Neural progenitor cell (in vitro differentiated cells): ENCODE data around the gene SND1. TPM values are rescaled to one million over a fixed set of nuclear protein-coding genes. Genes with fewer than 3 reads are reported as not detected.

Source experiments
- DNase-seq: peaks from one replicate; pipeline ENCODE4 v3.0.0-alpha.2; 2016; ENCODE audit warnings: low spot score
- H2AFZ ChIP-seq: fragments of 200-600 bp; sonication (generic); replicated peaks from 2 replicates; pipeline ENCODE4 v1.6.1; 2016; ENCODE audit warnings: antibody characterized with exemption
- H3F3A ChIP-seq: fragments of 200-600 bp; sonication (generic); 2 replicates; pipeline ENCODE4 v1.6.1; 2016; ENCODE audit warnings: antibody characterized with exemption, low read depth
- H3K27ac ChIP-seq: fragments of 200-600 bp; sonication (generic); 2 replicates; pipeline ENCODE4 v1.5.1; 2016; ENCODE audit warnings: mild to moderate bottlenecking
- H3K27me3 ChIP-seq: fragments of 200-600 bp; sonication (generic); 2 replicates; pipeline ENCODE4 v1.6.1; 2016; ENCODE audit warnings: mild to moderate bottlenecking, moderate library complexity
- H3K36me3 ChIP-seq: fragments of 200-600 bp; sonication (generic); 2 replicates; pipeline ENCODE4 v1.5.1; 2016
- H3K4me1 ChIP-seq: fragments of 200-600 bp; sonication (generic); 2 replicates; pipeline ENCODE4 v1.6.1; 2016; ENCODE audit warnings: mixed run types
- H3K4me2 ChIP-seq: fragments of 200-600 bp; sonication (generic); 2 replicates; pipeline ENCODE4 v1.6.1; 2016
- H3K4me3 ChIP-seq: fragments of 200-600 bp; sonication (generic); 2 replicates; pipeline ENCODE4 v1.5.1; 2016
- H3K79me2 ChIP-seq: fragments of 200-600 bp; sonication (generic); 2 replicates; pipeline ENCODE4 v1.6.1; 2016; ENCODE audit warnings: low read depth
- H3K9ac ChIP-seq: fragments of 200-600 bp; sonication (generic); 2 replicates; pipeline ENCODE4 v1.6.1; 2016
- H3K9me3 ChIP-seq: fragments of 200-600 bp; sonication (generic); 2 replicates; pipeline ENCODE4 v1.5.1; 2016; ENCODE audit warnings: low read depth
- H4K20me1 ChIP-seq: fragments of 200-600 bp; sonication (generic); 2 replicates; pipeline ENCODE4 v1.6.1; 2016; ENCODE audit warnings: low read depth
- H3K27ac Mint-ChIP-seq: 3 replicates; pipeline ENCODE4 v1.8.0; 2021; ENCODE audit warnings: mixed read lengths
- H3K27me3 Mint-ChIP-seq: 2 replicates; pipeline ENCODE4 v1.8.0; 2022; ENCODE audit warnings: low read depth, mild to moderate bottlenecking, inconsistent platforms, moderate library complexity, mixed read lengths; ENCODE audit not compliant: insufficient read depth
- H3K36me3 Mint-ChIP-seq: 3 replicates; pipeline ENCODE4 v1.8.0; 2021; ENCODE audit warnings: mixed read lengths
- H3K4me1 Mint-ChIP-seq: 3 replicates; pipeline ENCODE4 v1.8.0; 2021; ENCODE audit warnings: mixed read lengths
- H3K4me3 Mint-ChIP-seq: 3 replicates; pipeline ENCODE4 v1.8.0; 2021; ENCODE audit warnings: mild to moderate bottlenecking, moderate library complexity, mixed read lengths
- H3K9me3 Mint-ChIP-seq: 3 replicates; pipeline ENCODE4 v1.8.0; 2020; ENCODE audit warnings: mixed read lengths
- EZH2 ChIP-seq: fragments of 200-600 bp; sonication (generic); IDR thresholded peaks from 2 replicates; pipeline ENCODE4 v1.6.1; 2017; ENCODE audit warnings: antibody characterized with exemption, mild to moderate bottlenecking, moderate library complexity
- EZH2phosphoT487 ChIP-seq: fragments of 200-600 bp; sonication (generic); IDR thresholded peaks from 2 replicates; pipeline ENCODE4 v1.6.1; 2017; ENCODE audit warnings: antibody characterized with exemption
- total RNA-seq: library from RNA; depleted of rRNA; stranded (reverse); fragments of >200 nt; gene quantifications from 2 replicates; pipeline ENCODE4 v1.2.3, GENCODE V29; 2015; ENCODE audit warnings: low replicate concordance
- TF ChIP-seq, protein P1 (sequence below): fragments of 200-600 bp; sonication (generic); IDR thresholded peaks from 2 replicates; pipeline ENCODE4 v1.5.1; 2017; ENCODE audit warnings: antibody characterized with exemption, mild to moderate bottlenecking

Gene SND1
- total RNA-seq, 1 donor from 2014 or later, result 154 TPM

DNA sequence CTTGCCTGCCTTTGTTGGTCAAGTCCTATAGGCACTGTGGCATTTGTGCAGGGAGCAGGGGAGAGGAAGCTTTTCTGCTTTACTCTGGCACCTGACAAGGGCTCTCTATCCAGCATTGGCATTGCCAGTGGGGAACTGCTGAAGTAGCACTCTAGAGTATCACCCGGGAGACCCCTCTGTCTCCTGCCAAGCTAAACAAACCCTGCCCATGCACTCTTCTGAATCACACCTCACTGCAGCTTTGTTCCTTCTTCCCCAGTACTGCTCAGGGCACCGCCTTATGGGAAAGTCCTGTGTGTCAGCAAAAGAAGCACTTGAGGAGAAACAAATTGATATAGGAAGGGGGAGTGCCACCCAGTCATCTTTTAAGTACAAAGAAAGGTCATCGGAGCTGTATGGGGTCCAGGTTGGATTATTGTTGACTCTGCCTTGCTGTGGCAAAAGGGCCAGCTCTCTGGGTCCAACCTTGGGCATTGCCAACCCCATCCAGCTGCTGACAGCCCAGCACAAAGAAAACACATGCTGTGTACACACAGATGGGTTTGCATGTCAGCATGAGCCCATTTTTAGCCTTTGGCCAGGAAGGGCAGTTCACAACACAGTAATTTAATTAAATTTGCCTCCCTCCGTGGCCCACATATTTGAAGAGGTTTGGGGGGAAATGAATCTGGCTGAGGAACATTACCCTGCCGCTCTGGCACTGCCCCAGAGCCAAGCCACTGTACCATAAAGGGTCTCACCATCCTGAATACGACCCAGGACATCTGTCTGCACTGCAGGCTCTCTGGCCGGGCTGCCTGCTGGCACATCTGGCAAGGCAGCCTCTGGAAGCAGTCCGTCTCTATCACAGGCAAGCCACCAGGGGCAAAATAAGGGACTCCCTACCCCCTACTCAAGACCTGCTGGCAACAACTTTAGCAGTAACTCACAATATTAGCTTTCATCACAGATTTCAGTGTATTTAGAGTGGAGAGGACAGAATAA is 366.2 kb downstream of the SND1 start:
- no peak for DNase-seq
- H3K4me3 Mint-ChIP-seq, result no peak overlapping the region
- Histone ChIP-seq H3K27ac (peak overlapping the region; percentile 72), H3K4me2 (peak overlapping the region; percentile 72), H3F3A (peaks cover 38% of the 10 kb centered on the region), H3K36me3 (no peaks in the 10 kb centered on the region), H3K27me3 (no peaks in the 10 kb centered on the region), H3K9ac (no peak overlapping the region), H4K20me1 (peaks cover 77% of the 10 kb centered on the region), H3K4me3 (no peak overlapping the region), H3K9me3 (no peaks in the 10 kb centered on the region), H3K4me1 (peaks cover 53% of the 10 kb centered on the region), H2AFZ (no peak overlapping the region), H3K79me2 (peaks cover 42% of the 10 kb centered on the region)
- TF ChIP-seq EZH2phosphoT487, result no peak
- no peak for TF ChIP-seq EZH2
- TF ChIP-seq, protein P1, sequence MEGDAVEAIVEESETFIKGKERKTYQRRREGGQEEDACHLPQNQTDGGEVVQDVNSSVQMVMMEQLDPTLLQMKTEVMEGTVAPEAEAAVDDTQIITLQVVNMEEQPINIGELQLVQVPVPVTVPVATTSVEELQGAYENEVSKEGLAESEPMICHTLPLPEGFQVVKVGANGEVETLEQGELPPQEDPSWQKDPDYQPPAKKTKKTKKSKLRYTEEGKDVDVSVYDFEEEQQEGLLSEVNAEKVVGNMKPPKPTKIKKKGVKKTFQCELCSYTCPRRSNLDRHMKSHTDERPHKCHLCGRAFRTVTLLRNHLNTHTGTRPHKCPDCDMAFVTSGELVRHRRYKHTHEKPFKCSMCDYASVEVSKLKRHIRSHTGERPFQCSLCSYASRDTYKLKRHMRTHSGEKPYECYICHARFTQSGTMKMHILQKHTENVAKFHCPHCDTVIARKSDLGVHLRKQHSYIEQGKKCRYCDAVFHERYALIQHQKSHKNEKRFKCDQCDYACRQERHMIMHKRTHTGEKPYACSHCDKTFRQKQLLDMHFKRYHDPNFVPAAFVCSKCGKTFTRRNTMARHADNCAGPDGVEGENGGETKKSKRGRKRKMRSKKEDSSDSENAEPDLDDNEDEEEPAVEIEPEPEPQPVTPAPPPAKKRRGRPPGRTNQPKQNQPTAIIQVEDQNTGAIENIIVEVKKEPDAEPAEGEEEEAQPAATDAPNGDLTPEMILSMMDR, result no peak
- H3K4me1 Mint-ChIP-seq, result peaks cover 74% of the 10 kb centered on the region
- H3K9me3 Mint-ChIP-seq, result no peaks in the 10 kb centered on the region
- peaks cover 22% of the 10 kb centered on the region for H3K36me3 Mint-ChIP-seq
- peak overlapping the region; percentile 65 for H3K27ac Mint-ChIP-seq
- H3K27me3 Mint-ChIP-seq, result peaks cover 1% of the 10 kb centered on the region

- peaks cover 60% of the 10 kb centered on the region for H3K4me1 ChIP-seq
- Mint-ChIP-seq H3K27me3 (no peaks in the 10 kb centered on the region), H3K4me1 (peaks cover 82% of the 10 kb centered on the region), H3K4me3 (peak overlapping the region; percentile 33), H3K9me3 (no peaks in the 10 kb centered on the region), H3K36me3 (peaks cover 14% of the 10 kb centered on the region), H3K27ac (peak overlapping the region; percentile 65)
- H3K4me2 ChIP-seq, result peak overlapping the region; percentile 72
- DNase-seq, result peak; percentile 59
- TF ChIP-seq, protein P1, result peak; percentile 6
- TF ChIP-seq EZH2, result no peak
- peaks cover 80% of the 10 kb centered on the region for H4K20me1 ChIP-seq
- no peaks in the 10 kb centered on the region for H3K27me3 ChIP-seq
- H3K4me3 ChIP-seq, result peak overlapping the region; percentile 19
- H3K9ac ChIP-seq, result no peak overlapping the region
- H3K36me3 ChIP-seq, result no peaks in the 10 kb centered on the region
- peaks cover 42% of the 10 kb centered on the region for H3F3A ChIP-seq
- H3K79me2 ChIP-seq, result peaks cover 43% of the 10 kb centered on the region
- H3K27ac ChIP-seq, result peak overlapping the region; percentile 72
- H2AFZ ChIP-seq, result no peak overlapping the region
- no peaks in the 10 kb centered on the region for H3K9me3 ChIP-seq
Observed at GRCh38 chr7:128019288-128019687, 367.3 kb downstream of the SND1 start.

DNA sequence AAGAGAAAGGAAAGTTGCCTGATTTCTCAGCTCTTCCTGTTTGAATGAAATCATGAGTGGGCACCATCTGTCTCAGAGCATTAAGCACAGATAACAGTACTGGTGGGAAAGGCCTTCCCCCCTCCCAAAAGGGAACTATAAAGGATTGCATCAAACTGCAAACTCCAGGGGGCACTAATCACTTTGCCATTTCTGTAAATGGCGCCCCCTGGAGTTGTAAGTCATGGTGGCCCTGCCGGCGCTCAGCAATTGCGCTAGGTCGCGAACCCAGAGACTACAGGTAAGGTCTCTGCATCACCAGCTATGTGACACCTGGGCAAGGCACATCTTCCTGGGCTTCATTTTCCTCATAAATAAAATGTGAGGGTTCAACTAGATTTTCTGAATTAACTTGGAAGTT is 368.2 kb downstream of the SND1 start:
- H3K4me3 Mint-ChIP-seq, result peak overlapping the region; percentile 19
- no peak overlapping the region for H3K9ac ChIP-seq
- H2AFZ ChIP-seq, result no peak overlapping the region
- peaks cover 68% of the 10 kb centered on the region for H3K4me1 ChIP-seq
- peaks cover 42% of the 10 kb centered on the region for H3F3A ChIP-seq
- peaks cover 83% of the 10 kb centered on the region for H3K4me1 Mint-ChIP-seq
- H3K4me3 ChIP-seq, result no peak overlapping the region
- peaks cover 11% of the 10 kb centered on the region for H3K36me3 Mint-ChIP-seq
- H3K27me3 ChIP-seq, result no peaks in the 10 kb centered on the region
- H4K20me1 ChIP-seq, result peaks cover 86% of the 10 kb centered on the region
- peak overlapping the region; percentile 72 for H3K4me2 ChIP-seq
- TF ChIP-seq, protein P1, result peak; percentile 56
- no peak for TF ChIP-seq EZH2
- no peak for TF ChIP-seq EZH2phosphoT487
- H3K9me3 Mint-ChIP-seq, result no peaks in the 10 kb centered on the region
- H3K27ac Mint-ChIP-seq, result peak overlapping the region; percentile 65
- H3K36me3 ChIP-seq, result no peaks in the 10 kb centered on the region
- H3K9me3 ChIP-seq, result no peaks in the 10 kb centered on the region
- no peaks in the 10 kb centered on the region for H3K27me3 Mint-ChIP-seq
- no peak overlapping the region for H3K27ac ChIP-seq
- H3K79me2 ChIP-seq, result peaks cover 48% of the 10 kb centered on the region
- DNase-seq, result peak; percentile 43
